Prostate gland (tissue), 2 donors: ENCODE measurements around the gene CTNNA3.

Experiments used
- POLR2AphosphoS5 ChIP-seq: sonication (generic); formaldehyde crosslinking; IDR thresholded peaks from one replicate; pipeline ENCODE4 v1.6.1; 2017; ENCODE audit warnings: antibody characterized with exemption
- TF ChIP-seq, protein P1 (sequence below), 4 experiments: fragments of 200-600 bp in 2 of 4; fragments of 450-650 bp in 2 of 4; sonication (generic) in 2 of 4; IDR thresholded peaks; 1 replicate in 3 of 4; 2 replicates in 1 of 4; pipeline ENCODE4 v1.5.1; 2016 to 2019; ENCODE audit warnings: antibody characterized with exemption in 4 of 4, mild to moderate bottlenecking in 2 of 4, moderate library complexity in 2 of 4

DNA sequence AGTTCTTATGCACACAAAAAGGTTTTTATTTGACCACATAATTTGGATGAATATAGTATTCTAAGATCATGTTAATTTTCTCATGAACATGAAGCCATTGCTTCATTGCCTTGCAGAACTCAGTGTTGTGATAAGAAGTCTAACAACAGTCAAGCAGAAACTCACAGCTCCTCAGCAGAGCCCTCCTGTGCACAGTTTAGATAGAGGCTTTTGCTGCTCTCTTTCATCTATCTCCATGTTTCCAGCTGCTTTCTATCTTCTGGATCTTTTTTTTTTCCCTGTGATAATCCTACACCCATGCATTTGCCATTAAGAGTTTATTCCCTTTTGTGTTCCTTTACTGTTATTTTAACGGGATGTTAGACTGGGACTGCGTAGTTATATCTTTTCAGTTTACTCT is 1327.8 kb downstream of the CTNNA3 start:
- TF ChIP-seq, protein P1, sequence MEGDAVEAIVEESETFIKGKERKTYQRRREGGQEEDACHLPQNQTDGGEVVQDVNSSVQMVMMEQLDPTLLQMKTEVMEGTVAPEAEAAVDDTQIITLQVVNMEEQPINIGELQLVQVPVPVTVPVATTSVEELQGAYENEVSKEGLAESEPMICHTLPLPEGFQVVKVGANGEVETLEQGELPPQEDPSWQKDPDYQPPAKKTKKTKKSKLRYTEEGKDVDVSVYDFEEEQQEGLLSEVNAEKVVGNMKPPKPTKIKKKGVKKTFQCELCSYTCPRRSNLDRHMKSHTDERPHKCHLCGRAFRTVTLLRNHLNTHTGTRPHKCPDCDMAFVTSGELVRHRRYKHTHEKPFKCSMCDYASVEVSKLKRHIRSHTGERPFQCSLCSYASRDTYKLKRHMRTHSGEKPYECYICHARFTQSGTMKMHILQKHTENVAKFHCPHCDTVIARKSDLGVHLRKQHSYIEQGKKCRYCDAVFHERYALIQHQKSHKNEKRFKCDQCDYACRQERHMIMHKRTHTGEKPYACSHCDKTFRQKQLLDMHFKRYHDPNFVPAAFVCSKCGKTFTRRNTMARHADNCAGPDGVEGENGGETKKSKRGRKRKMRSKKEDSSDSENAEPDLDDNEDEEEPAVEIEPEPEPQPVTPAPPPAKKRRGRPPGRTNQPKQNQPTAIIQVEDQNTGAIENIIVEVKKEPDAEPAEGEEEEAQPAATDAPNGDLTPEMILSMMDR (IDR thresholded peaks at IDR 0.05): no peak
- TF ChIP-seq POLR2AphosphoS5: no peak
